Measurements from ENCODE around the gene CLEC4C. TPM values are rescaled to one million over a fixed set of nuclear protein-coding genes. Genes with fewer than 3 reads are reported as not detected.

CLEC4C gene
- total and polyA plus RNA-seq, 2 of the 4 experiments (the other 2 are of a cell fraction): not detected

DNA sequence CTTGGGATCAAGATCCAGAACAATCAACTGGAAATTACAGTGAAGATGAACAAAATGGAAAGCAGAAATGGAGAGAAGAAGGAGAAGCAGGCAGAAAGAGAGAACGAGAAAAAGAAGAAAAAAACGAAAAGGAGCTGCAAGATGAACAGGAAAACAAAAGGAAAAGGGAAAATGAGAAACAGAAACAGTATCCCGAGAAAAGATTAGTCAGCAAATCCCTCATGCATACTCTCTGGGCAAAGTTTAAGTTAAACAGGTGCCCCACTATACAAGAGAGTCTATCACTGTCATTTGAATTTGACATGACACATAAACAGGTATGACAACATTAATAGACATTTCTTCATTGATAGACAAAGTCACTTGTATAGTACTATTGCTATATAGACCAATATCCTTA is 22.8 kb upstream of the CLEC4C start:
- POLR2A ChIA-PET (ENCODE audit: unreplicated experiment): no interaction called here
- no peak overlapping the region for H2BK5ac ChIP-seq (ENCODE audit: low read depth, low read length, poor library complexity, severe bottlenecking)
- H3K23ac ChIP-seq (ENCODE audit: low read depth, low read length): no peak overlapping the region
- BruUV-seq (replicated peaks): no TSS peak
- H3K14ac ChIP-seq (replicated peaks; ENCODE audit: low read depth, low read length): no peak overlapping the region
- H3K79me1 ChIP-seq (ENCODE audit: low read depth in 1 of 2, low read length in 2 of 2): no peaks in the 10 kb centered on the region
- H3K4me1 ChIP-seq (ENCODE audit: control insufficient read depth, insufficient read depth, low read length): no peaks in the 10 kb centered on the region
- CTCF ChIA-PET: no interaction called here
- ATAC-seq (ENCODE audit: low read depth) (no peak), DNase-seq (no peak)
- H2BK20ac ChIP-seq (ENCODE audit: low read depth, low read length): no peak overlapping the region
- no peak overlapping the region for H3K4me2 ChIP-seq (ENCODE audit: low read depth, low read length)
- H3K4me3 ChIP-seq (ENCODE audit: insufficient read depth, low read depth, low read length): no peak overlapping the region
- no peak overlapping the region for H2BK15ac ChIP-seq (ENCODE audit: low read depth, low read length)
- no peak overlapping the region for H2AK9ac ChIP-seq (replicated peaks; ENCODE audit: low read depth, low read length, poor library complexity)
- no peak overlapping the region for H4K8ac ChIP-seq (ENCODE audit: low read depth in 2 of 2, low read length in 2 of 2)
- no CpG with 5 or more reads among the region's 3 CpGs for WGBS, 2 experiments (ENCODE audit: extremely low coverage in 2 of 2, insufficient read length in 1 of 2)
- peaks cover 3% of the 10 kb centered on the region; the same call in 1 of the 2 replicates for H3K9me3 ChIP-seq (ENCODE audit: control insufficient read depth, insufficient read depth, low read length)
- no peaks in the 10 kb centered on the region for H3K27me3 ChIP-seq (ENCODE audit: control insufficient read depth, insufficient read depth, low read length)
- intact Hi-C loops (cut with micrococcal nuclease) (no loop called here), dilution Hi-C loops (cut with HindIII; ENCODE audit: low sequenced_read_pairs, unreplicated experiment) (no loop called here), in situ Hi-C loops (cut with MboI; ENCODE audit: low sequenced_read_pairs) (no loop called here)
- no peak overlapping the region for H2BK120ac ChIP-seq (ENCODE audit: low read depth, low read length)
- no peak overlapping the region for H2AFZ ChIP-seq (replicated peaks; ENCODE audit: low read length, poor library complexity)
- H3K18ac ChIP-seq (ENCODE audit: low read depth, low read length): no peak overlapping the region
- H2AK5ac ChIP-seq (ENCODE audit: low read depth, low read length): no peak overlapping the region
- TF ChIP-seq FOS (IDR thresholded peaks at IDR 0.05; ENCODE audit: low read depth, low read length): no peak
- peak; percentile 59 for TF ChIP-seq MAFK (IDR thresholded peaks at IDR 0.05; ENCODE audit: low read depth, low read length)
- no peak overlapping the region for H3K27ac ChIP-seq (ENCODE audit: insufficient read depth, low read length)
- H4K20me1 ChIP-seq (ENCODE audit: insufficient read depth, low read length): no peaks in the 10 kb centered on the region
- no peak overlapping the region for H3K4ac ChIP-seq (ENCODE audit: low read depth, low read length)
- H3K56ac ChIP-seq (ENCODE audit: extremely low read depth, insufficient read depth, low read length): no peak overlapping the region
- no peak overlapping the region for H3K9ac ChIP-seq (ENCODE audit: low read depth, low read length)
- no peaks in the 10 kb centered on the region for H3K36me3 ChIP-seq (ENCODE audit: control insufficient read depth, insufficient read depth, low read length)
- no peak overlapping the region for H4K91ac ChIP-seq (ENCODE audit: insufficient read depth, low read depth, low read length)
- H3K9me1 ChIP-seq (ENCODE audit: insufficient read depth, low read length): no peaks in the 10 kb centered on the region
- no peak overlapping the region for H4K5ac ChIP-seq (ENCODE audit: low read depth, low read length)

Measured in IMR-90 (cell line).